ENCODE data around the gene DES.
A peak's percentile ranks its signal among the peaks of the same experiment; 100 is the strongest.

DES gene

GRCh38 chr2:219453671-219454590, 35.8 kb downstream of the DES start:
- DNase-seq (ENCODE audit: low read depth in 3 of 3): no peak

DNA sequence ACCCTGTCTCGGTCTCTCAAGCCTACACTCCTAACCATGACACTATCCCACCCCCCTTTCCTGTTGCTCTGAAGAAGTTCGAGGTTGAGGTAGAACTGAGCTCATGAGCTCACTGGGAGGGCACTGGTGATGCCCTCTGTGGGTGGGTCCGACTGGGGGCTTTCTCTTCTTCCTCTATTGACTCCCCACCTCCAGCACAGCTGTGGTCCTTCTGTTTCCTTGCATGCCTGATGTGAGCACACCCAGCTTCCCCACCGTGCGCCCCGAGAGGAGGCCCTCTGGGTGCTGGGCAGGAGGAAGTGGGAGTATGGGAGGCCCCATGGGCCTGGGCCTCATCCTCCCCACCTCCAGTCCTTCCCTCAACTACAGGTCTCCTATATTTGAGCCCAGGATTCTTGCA, 37.4 kb downstream of the DES start:
- DNase-seq (ENCODE audit: low read depth in 3 of 3): no peak

DNA sequence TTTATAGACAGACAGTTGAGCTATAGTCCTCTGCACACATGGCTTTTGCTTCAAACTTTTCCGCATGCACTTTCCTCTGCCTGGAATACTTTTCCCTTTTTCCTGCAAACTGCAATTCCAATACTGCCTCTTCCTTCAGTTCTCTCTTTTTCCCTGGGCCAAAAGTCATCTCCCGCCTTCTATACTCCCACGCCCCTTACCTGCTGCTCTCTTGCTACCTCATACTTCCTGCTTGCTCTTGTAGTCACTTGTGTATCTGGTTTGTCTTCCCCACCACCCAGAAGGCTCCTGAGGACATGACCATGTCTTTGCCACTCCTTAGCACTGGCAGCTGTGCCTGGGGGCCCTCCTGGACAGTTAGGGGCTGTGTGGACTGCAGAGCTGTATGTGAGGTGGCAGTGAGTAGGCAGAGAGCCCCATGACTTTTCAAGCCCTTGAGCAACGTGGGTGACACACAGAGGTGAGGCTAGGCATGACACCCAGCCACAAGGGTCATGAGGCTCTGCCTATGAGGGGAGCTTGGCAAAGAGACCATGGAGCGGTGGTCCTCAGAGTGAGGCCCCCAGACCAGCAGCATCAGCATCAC, 39.7 kb downstream of the DES start:
- no peak for DNase-seq (ENCODE audit: low read depth in 3 of 3)

DNA sequence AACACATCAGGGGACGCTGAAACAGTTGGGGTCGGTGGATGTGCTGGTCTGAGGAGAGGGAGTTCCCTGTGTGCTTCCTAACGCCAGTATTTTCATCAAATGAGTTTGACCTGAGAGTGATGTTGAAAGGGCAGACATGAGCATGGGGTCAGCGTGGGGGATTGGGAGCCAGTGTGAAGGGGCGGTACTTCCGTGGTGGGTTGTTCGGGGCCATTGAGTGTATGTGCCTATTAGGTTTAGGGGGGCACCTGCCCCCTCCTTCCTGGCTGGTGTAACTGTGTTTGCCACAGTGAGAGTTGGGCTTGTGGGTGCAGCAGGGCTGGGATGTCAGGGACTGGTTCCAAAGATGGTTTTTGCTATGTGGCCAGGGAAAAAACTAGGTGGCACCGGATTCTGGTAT, 40.8 kb downstream of the DES start:
- DNase-seq (ENCODE audit: low read depth in 3 of 3): no peak

DNA sequence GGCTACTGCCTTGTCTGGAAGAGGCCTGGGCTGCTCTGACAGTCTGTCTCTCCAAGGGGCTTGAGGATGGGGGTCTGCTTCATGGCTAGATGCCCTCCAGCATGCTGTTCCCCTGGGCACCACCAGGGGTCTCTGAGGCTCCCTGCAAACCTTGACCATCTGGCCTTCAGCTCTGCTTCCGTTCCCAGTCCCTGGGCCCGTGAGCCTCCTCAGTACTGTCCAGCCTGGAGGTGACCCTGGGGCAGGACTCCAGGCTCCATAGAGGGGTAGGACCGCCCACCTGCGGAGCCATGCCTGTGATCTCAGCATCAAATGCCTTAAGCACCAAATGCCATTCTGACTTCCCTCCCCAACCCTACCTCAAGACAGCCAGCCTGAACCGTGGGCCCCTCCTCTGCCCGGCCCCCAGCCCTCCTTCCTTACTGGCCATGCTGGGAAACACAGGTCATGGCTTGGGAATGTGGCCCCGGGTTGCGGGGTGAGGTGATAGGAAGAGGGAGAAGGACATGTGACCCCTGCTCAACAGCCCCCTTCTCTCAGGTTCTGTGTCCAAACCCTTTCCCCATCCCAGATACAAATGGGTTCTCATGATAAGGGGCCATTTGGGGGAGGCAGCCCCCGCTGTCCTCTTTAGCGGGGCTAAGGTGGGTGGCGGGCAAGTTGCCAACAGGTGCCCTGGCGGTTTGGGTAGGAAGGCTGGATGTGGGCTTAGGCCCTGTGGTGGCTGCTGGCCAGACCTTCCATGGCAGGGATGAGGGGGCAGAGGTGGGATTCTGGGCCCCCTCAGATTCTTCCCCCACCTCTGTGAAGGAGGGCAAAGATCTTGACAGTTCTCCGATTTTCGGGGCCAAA, 41.5 kb downstream of the DES start:
- DNase-seq (ENCODE audit: low read depth in 3 of 3): peak in 1 of 3 experiments; percentile 35

DNA sequence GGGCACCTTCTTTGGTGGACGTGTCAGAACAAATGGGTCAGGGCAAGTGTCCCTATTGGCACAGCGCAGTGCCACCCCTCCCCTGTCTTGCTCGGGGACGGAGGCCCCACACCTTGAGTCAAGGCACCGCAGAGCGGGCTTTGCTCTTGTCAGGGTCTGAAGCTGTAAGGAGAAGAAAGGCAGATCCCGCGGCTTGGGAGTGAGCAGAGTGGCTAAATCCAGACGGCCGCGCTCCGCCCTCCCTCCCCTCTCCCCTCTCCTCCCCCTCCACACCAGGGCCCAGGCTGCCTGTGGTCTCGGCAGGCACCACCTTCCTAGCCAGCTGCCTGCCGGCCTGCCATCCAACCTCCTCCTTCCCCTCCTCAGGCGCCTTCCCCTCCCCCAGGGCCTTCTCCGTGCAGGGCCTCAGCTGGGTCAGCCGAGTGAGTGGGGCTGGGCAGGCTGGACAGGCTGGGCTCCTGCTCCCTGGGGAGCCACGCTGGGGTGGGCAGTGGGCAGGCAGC, 42.3 kb downstream of the DES start:
- DNase-seq (ENCODE audit: low read depth in 3 of 3): no peak

DNA sequence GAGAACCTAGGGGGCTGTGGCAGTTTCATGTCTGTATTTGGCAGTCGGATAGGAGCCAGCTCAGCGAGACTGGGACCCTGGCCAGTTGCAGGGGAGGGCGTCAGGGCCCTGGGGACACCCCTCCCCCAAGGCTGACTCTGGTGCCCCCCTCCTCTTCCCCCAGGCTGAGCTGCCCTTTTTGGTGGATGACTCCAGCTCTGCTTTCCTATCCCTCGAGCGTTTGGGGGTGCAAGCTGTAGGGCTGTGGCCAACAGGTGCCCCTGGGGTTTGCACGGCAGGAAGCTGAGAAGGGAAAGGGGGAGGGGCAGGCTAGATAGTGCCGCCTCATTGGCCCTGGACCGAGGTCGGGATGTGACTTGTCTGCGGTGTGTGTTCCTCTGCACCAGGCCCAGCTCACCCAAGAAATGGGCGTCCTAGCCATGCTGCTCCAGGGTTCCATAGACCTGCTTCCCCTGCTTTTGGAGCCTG, 42.9 kb downstream of the DES start:
- no peak for DNase-seq (ENCODE audit: low read depth in 3 of 3)

DNA sequence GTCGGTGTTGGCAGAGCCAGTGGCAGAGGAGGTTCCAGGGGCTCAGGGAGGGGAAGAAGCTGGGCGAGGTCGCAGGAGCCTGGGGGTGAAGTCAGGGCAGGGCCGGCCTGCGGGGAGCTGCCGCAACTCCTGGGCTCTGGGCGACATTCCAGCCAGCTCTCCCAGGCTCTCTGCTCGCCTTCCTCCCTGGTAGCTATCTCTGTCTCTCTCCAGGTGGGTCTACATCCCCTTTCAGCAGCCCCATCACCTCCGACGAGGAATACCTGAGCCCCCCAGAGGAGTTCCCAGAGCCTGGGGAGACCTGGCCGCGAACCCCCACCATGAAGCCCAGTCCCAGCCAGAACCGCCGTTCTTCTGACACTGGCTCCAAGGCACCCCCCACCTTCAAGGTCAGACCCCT, 43.5 kb downstream of the DES start:
- no peak for DNase-seq (ENCODE audit: low read depth in 3 of 3)

DNA sequence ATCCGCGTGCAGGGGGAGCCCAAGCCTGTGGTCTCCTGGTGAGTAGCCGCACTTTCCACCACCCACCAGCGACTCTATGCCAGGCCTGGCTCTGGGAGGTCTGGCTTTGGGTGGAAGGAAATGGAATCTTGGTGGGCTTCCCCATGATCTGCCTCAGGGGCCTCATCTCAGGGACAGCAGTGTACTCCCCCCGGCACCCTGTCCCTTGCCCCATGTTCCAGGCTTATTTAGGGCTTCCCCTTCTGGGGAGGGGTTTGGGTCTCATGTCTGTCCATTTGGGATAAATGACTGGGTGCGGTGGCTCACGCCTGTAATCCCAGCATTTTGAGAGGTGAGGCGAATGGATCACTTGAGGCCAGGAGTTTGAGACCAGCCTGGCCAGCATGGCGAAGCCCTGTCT, 44.2 kb downstream of the DES start:
- DNase-seq (ENCODE audit: low read depth in 3 of 3): no peak

DNA sequence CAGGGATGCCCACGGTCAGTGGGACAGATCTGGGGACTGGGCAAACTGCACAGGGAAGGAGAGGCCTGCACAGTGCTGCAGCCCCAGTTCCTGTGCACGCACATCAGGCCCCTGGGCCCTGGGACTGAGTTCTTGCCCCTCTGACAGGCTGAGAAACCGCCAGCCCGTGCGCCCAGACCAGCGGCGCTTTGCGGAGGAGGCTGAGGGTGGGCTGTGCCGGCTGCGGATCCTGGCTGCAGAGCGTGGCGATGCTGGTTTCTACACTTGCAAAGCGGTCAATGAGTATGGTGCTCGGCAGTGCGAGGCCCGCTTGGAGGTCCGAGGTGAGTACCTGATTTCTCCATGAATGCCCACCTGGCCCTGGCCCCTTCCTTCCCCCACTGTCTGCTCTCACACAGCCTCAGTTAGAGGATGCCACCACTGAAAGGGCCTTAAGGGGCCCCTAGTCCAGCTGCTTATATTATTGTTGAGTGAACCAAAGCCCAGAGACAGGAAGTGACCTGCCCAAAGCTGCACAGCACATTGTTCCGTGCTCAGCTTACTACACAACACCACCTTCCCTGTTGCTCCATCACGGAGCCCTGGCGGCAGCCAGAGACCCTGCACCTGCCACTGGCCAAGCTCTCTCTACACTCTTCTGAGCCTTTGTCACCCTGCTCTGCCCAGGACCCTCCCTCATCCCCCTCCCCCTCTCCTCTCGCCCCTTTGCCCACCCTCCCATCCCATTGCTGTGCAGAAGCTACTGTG, 46.3 kb downstream of the DES start:
- no peak for DNase-seq (ENCODE audit: low read depth in 3 of 3)

GRCh38 chr2:219465659-219466561, 47.7 kb downstream of the DES start:
- no peak for DNase-seq (ENCODE audit: low read depth in 3 of 3)

DNA sequence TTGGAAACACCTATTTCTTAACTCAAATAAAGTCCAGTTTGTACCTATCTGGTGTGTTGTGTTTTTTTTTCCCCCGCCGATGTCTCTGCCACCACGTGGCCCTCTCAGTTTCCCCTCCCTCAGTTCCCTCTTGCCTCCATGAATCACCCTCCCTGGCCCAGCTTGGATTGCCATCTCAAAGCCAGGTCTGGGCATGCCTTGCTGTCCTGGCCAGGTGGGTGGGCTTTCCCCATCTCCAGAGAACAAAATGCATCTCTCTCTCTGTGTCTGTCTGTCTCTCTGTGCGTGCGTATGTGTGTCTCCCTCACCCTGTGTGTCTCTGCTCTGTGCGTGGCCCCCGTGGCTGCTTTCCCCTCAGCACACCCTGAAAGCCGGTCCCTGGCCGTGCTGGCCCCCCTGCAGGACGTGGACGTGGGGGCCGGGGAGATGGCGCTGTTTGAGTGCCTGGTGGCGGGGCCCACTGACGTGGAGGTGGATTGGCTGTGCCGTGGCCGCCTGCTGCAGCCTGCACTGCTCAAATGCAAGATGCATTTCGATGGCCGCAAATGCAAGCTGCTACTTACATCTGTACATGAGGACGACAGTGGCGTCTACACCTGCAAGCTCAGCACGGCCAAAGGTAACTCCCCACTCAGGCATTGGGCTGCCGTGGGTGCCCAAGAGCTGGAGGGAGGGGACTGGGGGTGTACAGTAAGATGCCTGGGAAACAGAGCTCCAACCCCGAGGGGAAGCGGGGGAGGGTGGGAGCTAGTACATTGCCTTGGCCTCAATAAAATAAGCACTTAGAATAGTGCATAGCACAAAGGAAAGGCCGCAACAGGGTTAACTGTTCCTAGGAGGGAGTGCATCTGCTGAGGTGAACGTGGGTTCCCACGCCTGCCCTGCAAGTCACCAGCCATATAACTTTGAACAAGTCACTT, 48.9 kb downstream of the DES start:
- DNase-seq (ENCODE audit: low read depth in 3 of 3): no peak

GRCh38 chr2:219467736-219468075, 49.5 kb downstream of the DES start:
- DNase-seq (ENCODE audit: low read depth in 3 of 3): no peak

DNA sequence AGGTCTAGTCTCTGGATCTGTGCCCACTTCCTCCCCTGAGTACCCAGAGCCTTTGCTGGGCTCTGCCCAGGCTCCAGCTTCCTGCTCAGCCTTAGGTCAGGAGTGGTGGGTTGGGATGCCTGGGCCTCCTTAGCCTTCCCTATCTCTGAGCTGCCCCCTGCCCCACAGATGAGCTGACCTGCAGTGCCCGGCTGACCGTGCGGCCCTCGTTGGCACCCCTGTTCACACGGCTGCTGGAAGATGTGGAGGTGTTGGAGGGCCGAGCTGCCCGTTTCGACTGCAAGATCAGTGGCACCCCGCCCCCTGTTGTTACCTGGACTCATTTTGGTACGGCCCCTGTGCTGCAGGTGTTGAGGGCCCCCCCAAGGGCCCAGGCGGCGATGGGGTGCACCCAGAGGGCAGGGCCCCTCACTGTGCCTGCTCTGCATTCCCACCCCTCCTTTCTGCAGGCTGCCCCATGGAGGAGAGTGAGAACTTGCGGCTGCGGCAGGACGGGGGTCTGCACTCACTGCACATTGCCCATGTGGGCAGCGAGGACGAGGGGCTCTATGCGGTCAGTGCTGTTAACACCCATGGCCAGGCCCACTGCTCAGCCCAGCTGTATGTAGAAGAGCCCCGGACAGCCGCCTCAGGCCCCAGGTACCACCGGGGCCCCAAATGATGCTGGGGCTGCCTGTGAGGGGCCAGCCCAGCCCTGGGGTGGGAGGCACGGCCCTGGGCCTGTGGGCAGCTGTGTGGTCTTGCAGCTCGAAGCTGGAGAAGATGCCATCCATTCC, 50.4 kb downstream of the DES start:
- no peak for DNase-seq (ENCODE audit: low read depth in 3 of 3)

DNA sequence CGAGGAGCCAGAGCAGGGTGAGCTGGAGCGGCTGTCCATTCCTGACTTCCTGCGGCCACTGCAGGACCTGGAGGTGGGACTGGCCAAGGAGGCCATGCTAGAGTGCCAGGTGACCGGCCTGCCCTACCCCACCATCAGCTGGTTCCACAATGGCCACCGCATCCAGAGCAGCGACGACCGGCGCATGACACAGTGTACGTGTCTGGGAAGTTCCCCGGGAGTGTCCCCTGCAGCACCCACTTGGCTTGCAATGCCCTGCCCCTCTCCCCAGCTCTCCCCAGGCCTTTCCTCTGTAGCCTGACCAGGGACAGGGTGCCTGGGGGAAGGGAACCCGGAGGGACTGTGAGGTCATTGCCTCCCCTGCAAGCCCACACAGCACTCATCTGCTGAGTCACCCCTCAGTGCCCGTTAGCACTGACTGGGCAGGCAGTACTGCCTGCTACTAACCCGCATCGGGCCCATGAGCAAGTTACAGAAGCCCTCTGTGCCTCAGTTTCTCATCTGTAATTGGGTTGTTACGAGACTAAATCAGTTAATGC, 51.1 kb downstream of the DES start:
- no peak for DNase-seq (ENCODE audit: low read depth in 3 of 3)

GRCh38 chr2:219470429-219470828, 52.3 kb downstream of the DES start:
- DNase-seq (ENCODE audit: low read depth in 3 of 3): no peak

DNA sequence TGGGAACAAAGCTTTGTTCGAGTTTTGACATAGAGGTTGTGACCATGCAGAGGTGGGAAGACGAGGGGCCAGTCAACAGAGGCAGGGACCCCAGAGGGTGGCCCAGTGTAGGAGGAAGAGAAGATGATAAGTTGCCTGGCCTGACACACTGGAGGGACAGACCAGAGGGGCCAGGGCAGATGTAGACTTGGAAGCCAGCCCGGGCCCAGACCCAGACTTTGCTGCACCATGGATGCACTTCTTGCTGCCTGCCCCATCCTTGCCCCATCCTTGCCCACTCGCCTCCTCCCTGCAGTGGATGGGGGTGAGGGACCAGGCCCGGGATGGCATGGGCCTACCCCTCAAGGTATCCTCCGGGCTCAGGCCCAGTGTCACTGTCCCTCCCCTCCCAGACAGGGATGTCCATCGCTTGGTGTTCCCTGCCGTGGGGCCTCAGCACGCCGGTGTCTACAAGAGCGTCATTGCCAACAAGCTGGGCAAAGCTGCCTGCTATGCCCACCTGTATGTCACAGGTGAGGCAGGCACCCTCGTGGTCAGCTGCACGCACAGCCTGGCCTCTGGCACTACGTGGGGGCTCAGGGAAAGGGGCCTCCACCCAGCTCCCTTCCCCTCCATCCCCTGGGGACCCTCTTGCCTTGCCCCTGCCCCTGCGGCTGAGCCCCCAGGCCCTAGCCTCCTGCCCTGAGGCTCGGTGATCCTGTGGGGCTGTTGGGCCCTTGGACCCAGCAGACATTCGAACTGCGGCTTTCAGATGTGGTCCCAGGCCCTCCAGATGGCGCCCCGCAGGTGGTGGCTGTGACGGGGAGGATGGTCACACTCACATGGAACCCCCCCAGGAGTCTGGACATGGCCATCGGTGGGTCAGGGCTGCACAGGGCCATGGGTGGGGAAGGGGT, 53.5 kb downstream of the DES start:
- no peak for DNase-seq (ENCODE audit: low read depth in 3 of 3)
